Kidney (tissue), 14 donors: ENCODE results near the gene PGBD5. TPM values are rescaled to one million over a fixed set of nuclear protein-coding genes. Genes with fewer than 3 reads are reported as not detected.

Experiments used
- DNase-seq, 5 donors: peaks; one replicate each; pipeline ENCODE4 v3.0.0-alpha.2; 2013 to 2020
- FAIRE-seq: peaks from 2 replicates; lab custom pipeline; 2012; peaks lifted over from hg19 to GRCh38; lab: Jason Lieb, UNC
- H3K27ac ChIP-seq, 2 donors: one replicate each; pipeline ENCODE4 v1.7.0; 2013; ENCODE audit warnings: low read depth in 2 of 2, low read length in 2 of 2, inconsistent platforms in 1 of 2
- H3K27me3 ChIP-seq: one replicate; pipeline ENCODE4 v1.7.1; 2013; ENCODE audit warnings: low read length, inconsistent platforms; ENCODE audit not compliant: control insufficient read depth, insufficient read depth
- H3K36me3 ChIP-seq, 3 donors: one replicate each; pipeline versions ENCODE4 v1.7.0 to v1.7.1; 2013; ENCODE audit warnings: low read length in 3 of 3, control low read depth in 1 of 3, inconsistent platforms in 1 of 3; ENCODE audit not compliant: insufficient read depth in 3 of 3, control insufficient read depth in 2 of 3
- H3K4me1 ChIP-seq, 3 donors: one replicate each; pipeline versions ENCODE4 v1.7.0 to v1.7.1; 2013; ENCODE audit warnings: low read length in 3 of 3, inconsistent platforms in 1 of 3, low read depth in 1 of 3; ENCODE audit not compliant: control insufficient read depth in 2 of 3, insufficient read depth in 2 of 3
- H3K4me3 ChIP-seq, 3 donors: one replicate each; pipeline versions ENCODE4 v1.7.0 to v1.8.1; 2013; ENCODE audit warnings: low read length in 3 of 3, control low read depth in 1 of 3, inconsistent platforms in 1 of 3
- H3K9ac ChIP-seq, 3 donors: one replicate each; pipeline versions ENCODE4 v1.7.0 to v1.7.1; 2013; ENCODE audit warnings: low read length in 3 of 3, control low read depth in 1 of 3, inconsistent platforms in 1 of 3
- H3K9me3 ChIP-seq, 3 donors: one replicate each; pipeline versions ENCODE4 v1.7.0 to v1.7.1; 2013; ENCODE audit warnings: low read length in 3 of 3, control low read depth in 1 of 3, inconsistent platforms in 1 of 3; ENCODE audit not compliant: control insufficient read depth in 2 of 3, insufficient read depth in 1 of 3
- CTCF ChIP-seq: IDR thresholded peaks from 3 replicates; pipeline ENCODE4 v1.5.1; 2012; ENCODE audit warnings: mild to moderate bottlenecking, moderate library complexity, borderline replicate concordance; ENCODE audit not compliant: insufficient read depth; ENCODE audit errors: extremely low read depth
- intact Hi-C: fragments of 100-400 bp; cut with DNase I; formaldehyde crosslinking; loops from one replicate; pipeline ENCODE4 v1.11.1; 2022
- polyA plus RNA-seq: library from polyadenylated mRNA; stranded (reverse); fragments of 350-450 nt; fragmentation: Illumina TruSeq; extraction: RNeasy Lipid Tissue Mini Kit (QIAGEN cat#74804); gene quantifications from one replicate; pipeline ENCODE4 v1.2.3, GENCODE V29; 2014; ENCODE audit warnings: low read depth, low replicate concordance; ENCODE audit not compliant: insufficient read depth
- total RNA-seq: library from RNA; stranded (reverse); fragmentation: NEBNext Ultra II Directional; extraction: Animal tissue kit (Norgen Biotek cat#: 25700); gene quantifications from one replicate; pipeline ENCODE4 v1.2.1, GENCODE V29; 2021
- donor health status: control.
- donor health status: control.
- donor health status: control.
- donor health status: control.
- donor health status: control.
- donor health status: DM: yes; HTN: yes; CAD: no.
- donor health status: Normal renal cell carcinoma (clear cell type).

Gene PGBD5
- total and polyA plus RNA-seq, 2 donors from 2014 or later, result 2.0 to 3.7 TPM

GRCh38 chr1:230424391-230425251 lies 1.5 kb downstream of the PGBD5 start:
- Histone ChIP-seq H3K36me3 (no peaks in the 10 kb centered on the region), H3K4me1 (peaks cover 0 to 9% (median 0%) of the 10 kb centered on the region in 3 donors), H3K4me3 (peak overlapping the region in 1 of 3 donors; percentile 43), H3K27ac (no peak overlapping the region), H3K9ac (no peak overlapping the region), H3K27me3 (peaks cover 25% of the 10 kb centered on the region), H3K9me3 (no peaks in the 10 kb centered on the region)
- FAIRE-seq (no peak), DNase-seq (peak in 4 of 5 donors; percentile 18 to 54 (median 26))
- no peak for TF ChIP-seq CTCF
- intact Hi-C loops, result no loop called here

- Histone ChIP-seq H3K9ac (no peak overlapping the region), H3K36me3 (no peaks in the 10 kb centered on the region), H3K27ac (no peak overlapping the region), H3K4me3 (no peak overlapping the region), H3K9me3 (no peaks in the 10 kb centered on the region), H3K4me1 (peaks cover 0 to 9% (median 0%) of the 10 kb centered on the region in 3 donors), H3K27me3 (peaks cover 25% of the 10 kb centered on the region)
- DNase-seq, result no peak
- FAIRE-seq, result no peak
- intact Hi-C loops, result no loop called here
- TF ChIP-seq CTCF, result no peak
Observed at GRCh38 chr1:230423951-230424350, 2.2 kb downstream of the PGBD5 start.

GRCh38 chr1:230423261-230423660 lies 2.9 kb downstream of the PGBD5 start:
- H3K27ac ChIP-seq, result no peak overlapping the region
- intact Hi-C loops, result no loop called here
- H3K4me1 ChIP-seq, result peaks cover 0 to 9% (median 0%) of the 10 kb centered on the region in 3 donors
- no peak overlapping the region for H3K9ac ChIP-seq
- TF ChIP-seq CTCF, result no peak
- H3K4me3 ChIP-seq, result no peak overlapping the region
- H3K27me3 ChIP-seq, result peaks cover 25% of the 10 kb centered on the region
- no peaks in the 10 kb centered on the region for H3K36me3 ChIP-seq
- FAIRE-seq, result no peak
- no peak for DNase-seq
- H3K9me3 ChIP-seq, result no peaks in the 10 kb centered on the region
